Smooth muscle cell (in vitro differentiated cells): ENCODE results near the gene ERC1. TPM values are rescaled to one million over a fixed set of nuclear protein-coding genes. Genes with fewer than 3 reads are reported as not detected.

Experiments used
- DNase-seq: peaks from one replicate; lab custom pipeline; 2025; ENCODE audit not compliant: unreplicated experiment; lab: John Stamatoyannopoulos, UW
- H2AFZ ChIP-seq: fragments of 200-600 bp; sonication (generic); 2 replicates; pipeline ENCODE4 v1.6.0; 2016; ENCODE audit warnings: antibody characterized with exemption, low read depth, mild to moderate bottlenecking
- H3F3A ChIP-seq: fragments of 200-600 bp; sonication (generic); 2 replicates; pipeline ENCODE4 v1.6.0; 2017; ENCODE audit warnings: antibody characterized with exemption, low read depth
- H3K27ac ChIP-seq: fragments of 200-600 bp; sonication (generic); 2 replicates; pipeline ENCODE4 v1.5.1; 2016; ENCODE audit warnings: low read depth, mild to moderate bottlenecking
- H3K27me3 ChIP-seq: fragments of 200-600 bp; sonication (generic); 2 replicates; pipeline ENCODE4 v1.6.1; 2016; ENCODE audit warnings: low read depth, mild to moderate bottlenecking
- H3K36me3 ChIP-seq: fragments of 200-600 bp; sonication (generic); 2 replicates; pipeline ENCODE4 v1.5.1; 2016; ENCODE audit warnings: low read depth
- H3K4me1 ChIP-seq: fragments of 200-600 bp; sonication (generic); 2 replicates; pipeline ENCODE4 v1.5.1; 2016; ENCODE audit warnings: low read depth
- H3K4me2 ChIP-seq: fragments of 200-600 bp; sonication (generic); 2 replicates; pipeline ENCODE4 v1.6.0; 2016; ENCODE audit warnings: mild to moderate bottlenecking
- H3K4me3 ChIP-seq: fragments of 200-600 bp; sonication (generic); 2 replicates; pipeline ENCODE4 v1.5.1; 2016; ENCODE audit warnings: mild to moderate bottlenecking
- H3K79me2 ChIP-seq: fragments of 200-600 bp; sonication (generic); 2 replicates; pipeline ENCODE4 v1.6.0; 2016; ENCODE audit warnings: low read depth, mild to moderate bottlenecking
- H3K9ac ChIP-seq: fragments of 200-600 bp; sonication (generic); 2 replicates; pipeline ENCODE4 v1.6.0; 2016; ENCODE audit warnings: low read depth
- H3K9me3 ChIP-seq: fragments of 200-600 bp; sonication (generic); replicated peaks from 2 replicates; pipeline ENCODE4 v1.5.1; 2016; ENCODE audit warnings: low read depth
- H4K20me1 ChIP-seq: fragments of 200-600 bp; sonication (generic); 2 replicates; pipeline ENCODE4 v1.6.0; 2016; ENCODE audit warnings: low read depth
- CTCF ChIP-seq: fragments of 200-600 bp; sonication (generic); IDR thresholded peaks from 2 replicates; pipeline ENCODE4 v1.5.1; 2017; ENCODE audit warnings: borderline replicate concordance, mild to moderate bottlenecking, antibody characterized with exemption; ENCODE audit not compliant: insufficient read depth, poor library complexity, severe bottlenecking
- WGBS: methylation state at CpG from one replicate; pipeline ENCODE4 v1.1.7; 2016; ENCODE audit warnings: low lambda C conversion rate; 5-methylcytosine and 5-hydroxymethylcytosine counted together
- polyA plus RNA-seq: library from polyadenylated mRNA; unstranded; fragments of >200 nt; fragmentation: Nextera tagmentation; extraction: Ambion mirVana; gene quantifications from 2 replicates; pipeline ENCODE4 v1.2.1, GENCODE V29; 2016
- total RNA-seq: library from RNA; depleted of rRNA; stranded (reverse); fragments of >200 nt; gene quantifications from 2 replicates; pipeline ENCODE4 v1.2.3, GENCODE V29; 2014

ERC1 gene
- total and polyA plus RNA-seq, 2 experiments from 2014 or later, result 13.8 to 17.6 TPM

GRCh38 chr12:1182069-1182468 lies 191.0 kb downstream of the ERC1 start:
- Histone ChIP-seq H4K20me1 (no peaks in the 10 kb centered on the region), H3K4me2 (no peak overlapping the region), H3K4me3 (no peak overlapping the region), H3F3A (no peaks in the 10 kb centered on the region), H3K36me3 (peaks cover 3% of the 10 kb centered on the region), H3K27me3 (no peaks in the 10 kb centered on the region), H3K27ac (no peak overlapping the region), H3K9me3 (no peaks in the 10 kb centered on the region), H3K79me2 (no peaks in the 10 kb centered on the region), H2AFZ (no peak overlapping the region), H3K4me1 (no peaks in the 10 kb centered on the region), H3K9ac (no peak overlapping the region)
- TF ChIP-seq CTCF, result no peak
- no peak for DNase-seq
- WGBS, result 98% methylated on average over 2 of the region's 2 CpGs

GRCh38 chr12:1184402-1184801 lies 193.4 kb downstream of the ERC1 start:
- TF ChIP-seq CTCF, result no peak
- H4K20me1 ChIP-seq, result no peaks in the 10 kb centered on the region
- H3K4me1 ChIP-seq, result no peaks in the 10 kb centered on the region
- H3K36me3 ChIP-seq, result peaks cover 7% of the 10 kb centered on the region
- H3F3A ChIP-seq, result no peaks in the 10 kb centered on the region
- no peak overlapping the region for H3K27ac ChIP-seq
- no peak overlapping the region for H3K4me3 ChIP-seq
- DNase-seq, result no peak
- no peak overlapping the region for H3K4me2 ChIP-seq
- no peaks in the 10 kb centered on the region for H3K27me3 ChIP-seq
- H2AFZ ChIP-seq, result no peak overlapping the region
- 100% methylated on average over 2 of the region's 2 CpGs for WGBS
- H3K9me3 ChIP-seq, result no peaks in the 10 kb centered on the region
- no peak overlapping the region for H3K9ac ChIP-seq
- H3K79me2 ChIP-seq, result no peaks in the 10 kb centered on the region

- no peak overlapping the region for H3K4me3 ChIP-seq
- no peaks in the 10 kb centered on the region for H3K4me1 ChIP-seq
- H3K79me2 ChIP-seq, result no peaks in the 10 kb centered on the region
- no peaks in the 10 kb centered on the region for H4K20me1 ChIP-seq
- TF ChIP-seq CTCF, result no peak
- H3K27me3 ChIP-seq, result no peaks in the 10 kb centered on the region
- H2AFZ ChIP-seq, result no peak overlapping the region
- H3K36me3 ChIP-seq, result peaks cover 7% of the 10 kb centered on the region
- H3K9me3 ChIP-seq, result no peaks in the 10 kb centered on the region
- no peak for DNase-seq
- H3K4me2 ChIP-seq, result no peak overlapping the region
- WGBS, result 93% methylated on average over 3 of the region's 3 CpGs
- H3K9ac ChIP-seq, result no peak overlapping the region
- H3F3A ChIP-seq, result no peaks in the 10 kb centered on the region
- no peak overlapping the region for H3K27ac ChIP-seq
These were observed 194.6 kb downstream of the ERC1 start for GRCh38 chr12:1185460-1186182.

- Histone ChIP-seq H3K27me3 (no peaks in the 10 kb centered on the region), H3F3A (no peaks in the 10 kb centered on the region), H3K9me3 (no peaks in the 10 kb centered on the region), H4K20me1 (no peaks in the 10 kb centered on the region), H3K4me3 (no peak overlapping the region), H3K79me2 (no peaks in the 10 kb centered on the region), H3K4me1 (no peaks in the 10 kb centered on the region), H3K9ac (no peak overlapping the region), H2AFZ (no peak overlapping the region), H3K27ac (no peak overlapping the region), H3K4me2 (no peak overlapping the region), H3K36me3 (peaks cover 7% of the 10 kb centered on the region)
- DNase-seq, result no peak
- WGBS, result 92% methylated on average over 3 of the region's 3 CpGs
- TF ChIP-seq CTCF, result no peak
These were observed 195.3 kb downstream of the ERC1 start for GRCh38 chr12:1186298-1186697.
